Activated T-helper 1 cell treated with Interleukin-2 at 50 U/mL for 16 hours (primary cell): Measurements from ENCODE around the gene DNAJC7.
"Not testable (repeated sequence)": the region's sequence is repeated elsewhere in the genome, so short reads cannot be mapped to it uniquely, and the experiment has no call there.

Experiments used
- DNase-seq: peaks from one replicate; pipeline ENCODE4 v3.0.0-alpha.2; 2020; ENCODE audit warnings: low read depth

DNAJC7 gene

DNA sequence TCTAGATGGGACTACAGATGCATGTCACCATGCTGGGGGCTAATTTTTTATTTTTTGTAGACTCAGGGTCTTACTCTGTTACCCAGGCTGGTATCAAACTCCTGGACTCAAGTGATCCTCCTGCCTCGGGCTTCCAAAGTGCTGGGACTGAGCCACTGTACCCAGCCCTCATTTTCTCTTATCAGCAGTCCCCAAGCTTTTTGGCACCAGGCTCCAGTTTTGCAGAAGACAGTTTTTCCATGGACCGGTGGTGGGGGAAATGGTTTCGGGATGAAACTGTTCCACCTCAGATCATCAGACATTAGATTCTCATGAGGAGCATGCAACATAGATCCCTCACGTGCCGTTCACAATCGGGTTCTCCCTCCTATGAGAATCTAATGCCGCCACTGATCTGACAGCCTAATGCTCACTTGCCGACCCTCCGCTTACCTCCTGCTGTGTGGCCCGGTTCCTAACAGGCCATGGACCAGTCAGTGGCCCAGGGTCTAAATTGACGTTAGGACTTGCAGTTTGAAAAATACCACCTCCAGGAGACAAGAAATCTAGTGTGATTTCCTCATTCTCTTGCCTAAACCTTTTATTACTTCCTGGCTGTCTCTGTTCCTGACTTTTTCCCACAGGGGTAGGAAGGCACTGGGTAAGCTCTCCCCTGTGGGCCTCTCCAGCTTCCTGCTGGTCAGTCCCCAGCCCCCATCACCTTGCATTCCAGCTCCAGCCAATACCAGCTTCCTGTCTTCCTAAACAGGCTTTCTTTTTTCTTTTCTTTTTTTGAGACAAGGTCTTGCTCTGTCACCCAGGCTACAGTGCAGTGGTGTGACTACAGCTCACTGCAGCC lies 60.0 kb downstream of the DNAJC7 start:
- no peak for DNase-seq

DNA sequence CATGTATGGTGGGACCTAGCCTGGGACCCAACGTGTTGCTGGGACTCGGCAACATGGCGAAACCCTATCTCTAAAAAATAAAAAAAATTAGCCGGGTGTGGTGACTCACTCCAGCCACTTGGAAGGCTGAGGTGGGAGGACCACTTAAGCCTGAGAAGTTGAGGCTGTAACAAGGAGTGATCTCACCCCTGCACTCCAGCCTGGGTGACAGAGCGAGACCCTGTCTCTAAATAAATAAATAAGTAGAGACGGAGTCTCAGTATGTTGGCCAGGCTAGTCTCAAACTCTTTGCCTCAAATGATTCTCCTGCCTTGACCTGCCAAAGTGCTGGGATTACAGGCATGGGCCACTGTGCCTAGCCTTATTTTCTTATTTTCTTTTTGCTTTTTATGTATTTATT lies 60.7 kb downstream of the DNAJC7 start:
- no peak for DNase-seq

DNA sequence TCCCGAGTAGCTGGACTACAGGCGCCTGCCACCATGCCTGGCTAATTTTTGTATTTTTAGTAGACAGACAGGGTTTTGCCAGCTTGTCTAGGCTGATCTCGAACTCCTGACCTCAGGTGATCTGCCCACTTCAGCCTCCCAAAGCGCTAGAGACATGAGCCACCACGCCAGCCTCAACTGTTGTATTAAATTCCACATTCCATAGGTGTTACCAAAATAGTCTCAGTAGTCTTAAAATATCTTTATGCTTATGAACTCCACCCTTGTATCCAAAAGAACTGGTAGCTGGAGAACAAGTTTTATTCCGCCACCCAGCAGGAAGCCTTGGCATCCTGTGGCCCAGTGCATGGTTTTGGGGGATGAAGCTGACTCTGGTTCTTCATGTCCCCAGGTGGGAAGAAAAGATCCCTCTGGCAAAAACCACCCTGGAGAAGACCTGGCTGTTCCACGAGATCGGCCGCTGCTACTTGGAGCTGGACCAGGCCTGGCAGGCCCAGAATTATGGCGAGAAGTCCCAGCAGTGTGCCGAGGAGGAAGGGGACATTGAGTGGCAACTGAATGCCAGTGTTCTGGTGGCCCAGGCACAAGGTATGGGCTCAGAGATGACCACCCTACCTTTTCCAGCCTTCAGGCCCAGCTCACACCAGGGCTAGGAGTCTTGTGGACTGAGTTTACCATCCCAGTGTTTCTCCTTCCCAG lies 68.3 kb downstream of the DNAJC7 start:
- DNase-seq: no peak

DNA sequence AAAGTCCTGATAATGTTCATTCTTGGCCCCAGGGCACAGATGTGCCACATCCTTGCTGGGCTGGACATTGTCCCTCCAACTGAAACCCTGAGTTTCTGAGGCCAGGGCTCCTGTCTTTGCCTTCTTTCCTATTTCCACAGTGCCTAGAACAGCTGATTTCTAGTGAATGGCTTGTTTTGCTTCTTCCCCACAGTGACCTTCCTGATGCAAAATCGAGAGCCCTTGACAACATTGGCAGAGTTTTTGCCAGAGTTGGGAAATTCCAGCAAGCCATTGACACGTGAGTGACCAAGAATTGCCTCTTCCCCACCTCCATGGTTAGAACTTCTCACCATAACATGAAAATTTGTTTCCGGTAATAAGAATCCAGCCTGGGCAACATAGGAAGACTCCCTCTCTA lies 72.3 kb downstream of the DNAJC7 start:
- DNase-seq: no peak

DNA sequence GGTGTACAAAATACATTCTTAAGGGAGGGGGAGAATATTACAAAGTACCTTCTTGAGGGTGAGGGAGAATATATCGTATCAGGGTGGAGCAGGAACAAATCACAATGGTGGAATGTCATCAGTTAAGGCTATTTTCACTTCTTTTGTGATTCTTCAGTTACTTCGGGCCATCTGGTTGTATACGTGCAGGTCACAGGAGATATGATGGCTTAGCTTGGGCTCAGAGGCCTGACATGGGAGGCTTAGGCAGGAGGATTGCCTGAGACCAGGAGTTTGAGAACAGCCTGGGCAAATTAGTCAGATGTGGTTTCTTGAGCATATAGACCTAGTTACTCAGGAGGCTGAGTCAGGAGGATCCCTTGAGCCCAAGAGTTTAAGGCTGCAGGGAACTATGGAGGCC lies 73.7 kb downstream of the DNAJC7 start:
- DNase-seq: no peak

DNA sequence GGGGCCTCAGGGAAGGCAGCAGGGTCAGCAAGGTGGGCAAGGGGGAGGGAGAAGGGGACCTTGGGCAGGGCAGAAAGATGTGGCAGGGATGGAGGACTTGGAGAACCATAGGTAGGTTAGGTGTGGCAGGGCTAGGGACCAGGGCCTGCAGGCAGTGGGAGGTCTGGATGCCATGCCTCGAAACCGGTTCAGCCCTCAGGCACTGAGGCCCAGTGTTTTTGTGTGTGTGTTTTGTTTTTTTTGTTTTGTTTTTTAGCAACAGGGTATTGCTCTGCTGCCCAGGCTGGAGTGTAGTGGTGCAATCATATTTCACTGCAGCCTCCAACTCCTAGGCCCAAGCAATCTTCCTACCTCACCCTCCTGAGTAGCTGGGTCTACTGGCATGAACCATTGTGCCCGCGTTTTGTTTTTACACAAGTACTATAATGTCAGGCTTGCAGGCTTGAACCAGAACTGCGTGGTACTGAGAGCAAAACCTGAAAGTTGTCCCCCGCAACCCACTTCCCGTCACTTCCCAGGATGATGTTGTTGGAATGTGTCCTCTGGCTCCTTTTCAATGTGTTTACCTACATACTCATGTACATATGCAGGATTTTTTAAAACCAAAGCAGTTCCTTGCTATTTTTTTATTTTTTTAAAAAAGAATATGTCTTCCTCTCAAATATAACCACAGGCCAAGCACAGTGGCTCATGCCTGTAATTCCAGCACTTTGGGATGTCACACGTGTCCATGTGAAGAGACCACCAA lies 74.4 kb downstream of the DNAJC7 start:
- DNase-seq: no peak

DNA sequence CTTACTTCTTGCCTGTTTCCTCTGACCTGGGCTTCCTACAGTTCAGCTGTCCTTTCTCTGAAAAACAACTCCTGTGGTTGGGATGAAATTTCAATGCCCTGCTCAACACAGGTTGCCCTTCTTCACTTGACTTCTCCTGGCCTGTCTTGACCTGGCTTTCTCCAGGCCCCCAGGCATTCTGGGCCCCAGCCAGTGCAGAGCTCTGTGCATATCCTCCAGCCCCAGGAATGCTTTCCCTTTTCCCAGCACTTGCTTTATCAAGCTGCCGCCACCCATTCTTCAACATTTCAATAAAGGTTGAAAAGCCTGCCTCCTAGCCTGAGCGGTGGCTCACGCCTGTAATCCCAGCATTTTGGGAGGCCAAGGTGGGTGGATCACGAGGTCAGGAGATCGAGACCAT lies 76.1 kb downstream of the DNAJC7 start:
- DNase-seq: no peak

DNA sequence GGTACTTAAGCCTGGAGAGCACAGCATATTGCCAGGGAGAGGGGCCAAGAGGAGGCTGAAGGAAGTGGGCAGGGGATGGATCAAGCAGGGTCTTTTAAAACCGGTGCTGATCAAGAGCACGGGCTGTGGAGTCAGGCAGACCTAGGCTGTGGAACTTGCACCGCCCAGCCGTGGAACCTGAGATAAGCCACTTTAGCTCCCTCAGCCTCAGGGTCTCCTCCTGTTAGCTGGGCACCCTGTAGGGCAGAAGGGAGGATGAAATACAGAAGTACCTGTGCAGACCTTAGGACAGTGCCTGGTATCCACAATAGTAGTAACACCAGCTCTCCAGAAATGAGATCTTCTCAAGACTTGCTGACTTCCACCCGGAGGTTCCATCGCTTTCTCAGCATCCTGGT lies 77.5 kb downstream of the DNAJC7 start:
- DNase-seq: no peak

DNA sequence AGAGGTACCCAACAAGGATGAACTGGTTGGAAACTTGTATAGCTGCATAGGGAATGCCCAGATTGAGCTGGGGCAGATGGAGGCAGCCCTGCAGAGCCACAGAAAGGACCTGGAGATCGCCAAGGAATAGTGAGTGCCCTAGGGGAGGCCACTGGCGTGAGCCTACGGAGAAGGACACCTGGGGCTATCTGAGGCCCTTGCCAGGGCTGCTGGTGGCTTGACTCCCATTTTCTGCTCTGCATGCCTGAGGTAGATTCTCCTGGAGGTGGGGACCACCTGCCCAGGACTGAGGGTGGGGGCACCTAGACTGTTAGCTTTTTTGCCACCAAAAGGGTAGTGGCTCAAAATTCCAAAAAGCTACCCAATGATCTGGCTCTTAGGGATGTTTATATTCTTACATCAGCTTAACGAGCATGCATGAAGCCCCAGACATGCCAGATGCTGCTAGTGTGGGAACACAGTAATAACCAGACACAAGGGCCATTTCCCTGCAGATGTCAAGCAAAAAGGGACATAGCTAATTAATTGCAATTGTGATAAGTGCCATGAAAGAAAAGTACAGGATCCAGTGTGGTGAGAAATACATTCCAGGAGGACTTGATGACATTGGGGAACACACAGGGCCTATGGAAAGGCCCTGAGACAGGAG lies 78.1 kb downstream of the DNAJC7 start:
- no peak for DNase-seq

DNA sequence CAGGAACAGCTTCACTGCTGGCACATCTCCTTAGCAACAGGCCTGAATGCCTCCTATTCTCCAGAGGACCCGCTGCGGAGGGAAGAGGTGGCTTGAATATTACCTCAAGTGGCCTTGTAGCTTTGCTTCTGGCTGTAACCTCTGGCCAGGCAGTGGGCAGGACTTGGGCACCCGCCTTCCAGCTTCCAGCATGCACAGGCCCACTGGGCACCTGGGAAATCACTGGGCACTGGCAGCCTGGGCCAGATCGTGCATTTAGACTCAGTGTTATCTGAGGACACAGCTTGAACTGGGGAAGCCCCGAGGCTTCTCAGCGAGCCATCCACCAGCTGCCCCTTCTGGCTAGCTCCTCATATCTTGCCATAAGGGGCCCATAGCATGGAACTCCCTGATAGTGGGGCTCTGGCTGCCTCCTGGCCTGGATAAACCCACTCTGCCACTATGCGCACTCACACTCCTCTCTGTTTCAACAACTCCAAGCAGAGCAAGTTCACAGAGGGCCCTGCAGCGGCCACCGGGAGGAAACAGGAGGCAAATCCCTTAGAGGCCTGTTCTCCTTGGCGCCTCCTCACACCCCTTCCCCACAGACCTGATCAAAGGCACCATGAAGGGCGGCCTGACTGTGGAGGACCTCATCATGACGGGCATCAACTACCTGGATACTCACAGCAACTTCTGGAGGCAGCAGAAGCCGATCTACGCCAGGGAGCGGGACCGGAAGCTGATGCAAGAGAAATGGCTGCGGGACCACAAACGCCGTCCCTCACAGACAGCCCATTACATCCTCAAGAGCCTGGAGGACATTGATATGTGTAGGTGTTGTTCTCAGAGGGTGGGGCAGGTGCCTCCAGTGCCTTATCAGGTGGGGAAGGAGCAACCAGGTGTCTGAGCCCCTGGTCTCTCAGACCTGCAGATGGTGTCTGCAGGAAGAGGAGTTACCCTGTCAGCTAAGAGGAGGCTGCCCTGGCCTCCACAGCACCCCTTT lies 79.0 kb downstream of the DNAJC7 start:
- DNase-seq: no peak

DNA sequence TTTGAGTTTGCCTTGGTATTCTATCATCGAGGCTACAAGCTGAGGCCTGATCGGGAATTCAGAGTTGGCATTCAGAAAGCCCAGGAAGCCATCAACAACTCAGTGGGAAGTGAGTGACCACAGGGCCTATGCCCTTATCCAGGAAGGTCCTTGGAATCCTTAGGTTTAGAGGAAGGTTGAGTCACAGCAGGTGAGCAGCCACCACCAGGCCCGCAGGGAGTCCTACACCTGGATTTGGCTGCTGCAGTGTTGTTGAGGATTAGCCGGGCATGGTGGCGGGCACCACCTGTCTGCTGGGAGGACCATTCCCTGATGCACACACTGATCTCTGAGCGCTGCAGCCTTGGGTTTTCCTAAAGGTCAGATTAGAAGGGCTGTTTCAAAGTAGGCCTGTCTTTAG lies 81.6 kb downstream of the DNAJC7 start:
- no peak for DNase-seq

DNA sequence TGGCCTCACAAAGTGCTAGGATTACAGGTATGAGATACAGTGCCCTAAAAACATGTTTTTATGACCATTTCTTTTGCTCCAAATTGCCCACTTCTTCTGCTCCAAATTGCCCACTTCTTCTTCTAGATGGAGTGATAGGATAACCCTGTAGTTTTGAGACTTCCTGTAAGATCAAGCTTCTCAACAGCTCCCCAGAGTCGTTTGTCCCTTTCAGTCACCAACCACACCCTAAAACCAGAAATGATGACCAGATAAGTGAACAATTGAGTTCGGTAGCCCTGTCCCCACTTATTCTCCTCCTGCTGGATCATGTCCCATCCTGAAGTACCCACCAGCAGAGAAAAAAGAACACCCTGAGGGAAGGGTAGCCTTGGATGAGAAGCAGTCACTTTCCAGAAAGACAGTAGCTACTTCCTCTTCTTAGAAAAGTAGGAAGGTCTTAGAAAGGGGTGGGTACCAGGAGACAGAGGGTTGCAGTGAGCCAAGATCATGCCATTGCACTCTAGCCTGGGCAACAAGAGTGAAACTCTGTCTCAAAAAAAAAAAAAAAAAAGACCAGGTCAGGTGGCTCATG lies 84.3 kb downstream of the DNAJC7 start:
- DNase-seq: no peak

DNA sequence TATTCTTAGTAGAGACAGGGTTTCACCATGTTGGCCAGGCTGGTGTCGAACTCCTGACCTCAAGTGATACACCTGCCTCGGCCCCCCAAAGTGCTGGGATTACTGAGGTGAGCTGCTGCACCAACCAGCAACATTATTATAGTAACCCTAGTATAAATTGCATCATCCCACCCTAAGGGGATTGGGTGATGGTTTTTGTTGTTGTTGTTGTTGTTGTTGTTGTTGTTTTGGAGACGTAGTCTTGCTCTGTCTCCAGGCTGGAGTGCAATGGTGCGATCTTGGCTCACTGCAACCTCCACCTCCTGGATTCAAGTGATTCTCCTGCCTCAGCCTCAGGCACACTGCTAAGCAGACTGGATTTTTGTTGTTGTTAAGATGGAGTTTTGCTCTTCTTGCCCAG lies 85.5 kb downstream of the DNAJC7 start:
- DNase-seq: not testable (repeated sequence)

DNA sequence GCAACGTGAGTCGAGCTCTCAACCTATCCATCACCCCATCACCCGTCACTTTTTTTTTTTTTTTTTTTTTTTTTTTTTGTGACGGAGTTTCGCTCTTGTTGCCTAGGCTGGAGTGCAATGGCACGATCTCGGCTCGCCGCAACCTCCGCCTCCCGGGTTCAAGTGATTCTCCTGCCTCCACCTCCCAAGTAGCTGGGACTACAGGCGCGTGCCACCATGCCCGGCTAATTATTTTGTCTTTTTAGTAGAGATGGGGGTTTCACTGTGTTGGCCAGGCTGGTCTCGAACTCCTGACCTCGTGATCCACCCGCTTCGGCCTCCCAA lies 86.4 kb downstream of the DNAJC7 start:
- DNase-seq: not testable (repeated sequence)

DNA sequence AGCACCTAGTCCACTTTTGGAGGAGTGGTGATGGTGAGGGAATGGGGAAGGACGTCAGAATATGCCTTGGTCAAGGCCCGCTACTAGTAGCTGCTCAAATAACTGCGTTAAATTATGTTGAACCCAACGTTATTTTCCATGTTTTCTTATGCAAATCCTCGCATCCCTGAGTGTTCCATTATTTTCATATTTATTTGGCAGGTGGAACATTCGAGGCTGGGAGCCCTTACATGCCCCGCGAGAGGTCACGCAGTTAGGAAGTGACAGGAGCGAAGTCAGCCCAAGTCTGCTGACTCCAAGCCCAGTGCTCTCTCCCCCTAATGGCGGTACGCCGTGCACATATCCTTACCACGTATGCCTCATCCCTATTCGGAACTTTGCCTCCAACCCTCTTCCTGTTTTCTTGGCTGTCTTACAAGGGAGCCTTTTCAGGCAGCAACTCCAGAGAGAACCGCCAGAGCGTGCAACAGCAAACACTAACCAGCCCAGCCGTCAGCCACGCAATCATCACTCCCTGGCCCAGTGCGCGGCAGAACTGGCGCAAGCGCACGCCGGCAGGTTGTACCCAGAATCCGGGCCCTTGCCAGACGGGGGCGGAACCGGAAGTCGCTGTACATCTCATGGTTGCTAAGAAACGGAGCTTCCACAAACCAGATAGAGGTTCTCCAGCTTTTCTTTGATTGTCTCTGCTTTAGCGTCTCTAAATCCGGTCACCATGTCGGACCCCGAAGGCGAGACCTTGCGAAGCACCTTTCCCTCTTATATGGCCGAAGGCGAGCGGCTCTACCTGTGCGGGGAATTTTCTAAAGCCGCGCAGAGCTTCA lies 87.0 kb downstream of the DNAJC7 start, which contains the start of gene ODAD4:
TSS of gene ODAD4 (plus strand) at position 609 of the 824 bp plus-strand sequence. CDS start at position 716, 107 bp downstream.
- DNase-seq: peak; percentile 94

DNA sequence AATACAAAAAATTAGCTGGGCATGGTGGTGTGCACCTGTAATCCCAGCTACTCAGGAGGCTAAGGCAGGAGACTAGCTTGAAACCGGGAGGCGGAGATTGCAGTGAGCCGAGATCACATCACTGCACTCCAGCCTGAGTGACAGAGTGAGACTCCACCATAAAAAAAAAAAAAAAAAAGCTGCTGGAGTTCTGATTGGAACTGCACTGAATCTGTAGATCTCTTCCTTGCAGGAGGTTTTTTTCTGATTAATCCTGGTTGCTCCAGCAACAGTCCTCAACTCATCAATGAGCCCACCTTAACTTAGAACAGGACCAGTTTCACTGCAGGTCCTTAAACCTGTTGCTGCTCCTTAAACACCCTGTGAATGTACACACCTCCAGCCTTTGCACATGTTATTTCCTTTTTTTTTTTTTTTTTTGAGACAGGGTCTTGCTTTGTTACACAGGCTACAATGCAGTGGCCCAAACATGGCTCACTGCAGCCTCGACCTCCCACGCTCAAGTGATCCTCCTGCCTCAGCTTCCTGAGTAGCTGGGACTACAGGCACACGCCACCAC lies 88.5 kb downstream of the DNAJC7 start:
- no peak for DNase-seq
